ENCODE results near the gene NEDD4L.

GRCh38 chr18:58135183-58135641, 91.2 kb downstream of the NEDD4L start:
- TF ChIP-seq NFRKB (IDR thresholded peaks at IDR 0.05) (no peak), FOXM1 (IDR thresholded peaks at IDR 0.05; ENCODE audit: borderline replicate concordance) (no peak), LEF1 (IDR thresholded peaks at IDR 0.05; ENCODE audit: borderline replicate concordance) (no peak), BHLHE40 (IDR thresholded peaks at IDR 0.05; ENCODE audit: borderline replicate concordance) (no peak), SP1 (IDR thresholded peaks at IDR 0.05) (no peak), SUZ12 (IDR thresholded peaks at IDR 0.05) (no peak), TARDBP (IDR thresholded peaks at IDR 0.05) (no peak), FOXK2 (IDR thresholded peaks at IDR 0.05) (no peak), HDGF (IDR thresholded peaks at IDR 0.05; ENCODE audit: borderline replicate concordance) (no peak)
